ENCODE measurements around the gene ERCC1. TPM values are rescaled to one million over a fixed set of nuclear protein-coding genes. Genes with fewer than 3 reads are reported as not detected.

Gene ERCC1
- total RNA-seq, 1 donor: 96.3 TPM

DNA sequence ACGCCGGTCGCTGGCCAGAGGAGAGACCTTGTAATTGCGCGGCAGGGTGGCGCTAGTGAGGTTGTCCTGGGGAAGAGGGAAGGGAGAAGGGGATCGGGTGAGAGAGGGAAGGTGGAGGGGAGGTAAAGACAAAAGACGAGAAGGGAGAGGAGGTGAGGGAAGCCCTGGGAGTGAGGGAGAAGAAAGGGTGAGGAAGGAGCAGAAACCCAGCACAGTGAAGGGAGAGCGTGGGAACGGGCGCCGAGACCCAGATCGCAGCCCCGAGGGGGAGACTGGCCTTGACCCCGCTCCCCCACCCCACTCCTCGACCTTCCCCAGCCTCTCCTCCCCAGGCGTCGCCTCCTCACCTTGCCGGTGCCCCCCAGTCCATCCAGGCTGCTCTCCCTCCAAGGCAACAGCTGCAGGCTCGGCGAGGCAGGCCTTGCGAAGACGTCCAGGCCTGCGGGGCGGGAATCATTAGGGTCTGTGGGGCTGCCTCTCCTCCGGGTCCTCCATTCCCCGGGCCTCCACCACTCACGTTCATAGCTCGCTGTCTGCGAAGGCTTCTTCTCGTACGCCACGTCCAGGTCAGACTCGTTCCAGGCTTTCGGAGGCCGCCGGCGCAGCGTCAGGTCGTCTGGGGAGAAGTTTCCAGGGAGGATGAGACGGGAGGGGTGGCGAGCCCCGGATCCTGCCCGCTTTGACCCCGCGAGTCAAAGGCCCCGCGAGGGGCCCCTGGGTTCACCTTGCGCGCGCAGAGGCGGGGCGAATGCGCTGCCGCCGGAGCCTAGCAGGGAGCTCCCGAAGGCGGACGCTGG, 27.7 kb downstream of the ERCC1 start:
- no peaks in the 10 kb centered on the region for H3K36me3 ChIP-seq (ENCODE audit: insufficient read depth, low read length)
- no peak overlapping the region for H3K27ac ChIP-seq (ENCODE audit: low read depth, low read length)
- H3K4me1 ChIP-seq (ENCODE audit: insufficient read depth, low read length): no peaks in the 10 kb centered on the region
- TF ChIP-seq, protein P1, sequence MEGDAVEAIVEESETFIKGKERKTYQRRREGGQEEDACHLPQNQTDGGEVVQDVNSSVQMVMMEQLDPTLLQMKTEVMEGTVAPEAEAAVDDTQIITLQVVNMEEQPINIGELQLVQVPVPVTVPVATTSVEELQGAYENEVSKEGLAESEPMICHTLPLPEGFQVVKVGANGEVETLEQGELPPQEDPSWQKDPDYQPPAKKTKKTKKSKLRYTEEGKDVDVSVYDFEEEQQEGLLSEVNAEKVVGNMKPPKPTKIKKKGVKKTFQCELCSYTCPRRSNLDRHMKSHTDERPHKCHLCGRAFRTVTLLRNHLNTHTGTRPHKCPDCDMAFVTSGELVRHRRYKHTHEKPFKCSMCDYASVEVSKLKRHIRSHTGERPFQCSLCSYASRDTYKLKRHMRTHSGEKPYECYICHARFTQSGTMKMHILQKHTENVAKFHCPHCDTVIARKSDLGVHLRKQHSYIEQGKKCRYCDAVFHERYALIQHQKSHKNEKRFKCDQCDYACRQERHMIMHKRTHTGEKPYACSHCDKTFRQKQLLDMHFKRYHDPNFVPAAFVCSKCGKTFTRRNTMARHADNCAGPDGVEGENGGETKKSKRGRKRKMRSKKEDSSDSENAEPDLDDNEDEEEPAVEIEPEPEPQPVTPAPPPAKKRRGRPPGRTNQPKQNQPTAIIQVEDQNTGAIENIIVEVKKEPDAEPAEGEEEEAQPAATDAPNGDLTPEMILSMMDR (IDR thresholded peaks at IDR 0.05; ENCODE audit: extremely low read depth, low read depth, low read length): no peak
- H3K9me3 ChIP-seq (ENCODE audit: low read depth, low read length): no peaks in the 10 kb centered on the region
- H3K4me3 ChIP-seq (ENCODE audit: insufficient read depth, low read length): no peak overlapping the region
- DNase-seq (ENCODE audit: insufficient read length, low spot score, missing footprints): peak; percentile 36
- H4K20me1 ChIP-seq (ENCODE audit: insufficient read depth, low read length): no peaks in the 10 kb centered on the region
- H3K27me3 ChIP-seq (ENCODE audit: insufficient read depth, low read length): no peaks in the 10 kb centered on the region
- no peak overlapping the region for H3K4me2 ChIP-seq (ENCODE audit: insufficient read depth, low read length)
- no peak overlapping the region for H2AFZ ChIP-seq (ENCODE audit: low read length)
- no peaks in the 10 kb centered on the region for H3K79me2 ChIP-seq (ENCODE audit: insufficient read depth, low read length)

DNA sequence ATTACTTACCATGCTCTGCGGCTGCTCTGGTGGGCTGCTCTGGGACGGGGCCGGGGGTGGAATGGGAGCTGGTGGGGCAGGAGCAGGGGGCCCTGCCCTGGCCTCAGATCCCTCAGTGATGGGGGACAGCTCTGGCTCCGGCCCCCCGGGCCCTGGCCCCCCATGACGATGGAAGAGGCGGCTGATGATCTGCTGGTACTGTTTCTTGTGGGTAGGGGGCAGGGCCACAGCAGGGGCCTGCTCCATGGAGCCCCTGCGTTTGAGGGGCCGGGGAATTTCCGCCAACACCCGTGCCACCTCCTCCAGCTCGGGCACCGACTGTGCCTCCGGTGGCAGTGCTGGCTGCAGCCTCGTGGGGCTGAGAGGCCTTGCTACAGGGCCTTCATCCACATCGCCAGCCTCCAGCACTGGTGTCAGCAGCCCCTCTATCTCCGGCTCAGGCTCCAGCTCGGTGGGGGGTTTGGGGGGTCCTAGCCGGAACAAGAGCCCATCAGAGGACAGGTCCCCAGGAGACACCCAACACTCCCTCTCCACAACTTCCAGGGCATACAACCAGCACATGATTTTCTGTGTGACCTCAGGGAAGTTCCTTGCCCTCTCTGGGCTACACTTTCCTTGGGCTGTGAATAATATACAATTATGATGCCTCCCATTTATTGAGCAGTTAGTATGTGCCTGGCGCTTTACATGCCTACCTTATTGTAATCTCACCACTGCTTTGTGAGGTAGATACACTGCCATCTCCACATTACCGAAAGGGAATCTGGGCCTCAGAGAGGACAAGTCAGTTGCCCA, 31.6 kb downstream of the ERCC1 start:
- Histone ChIP-seq H3K9me3 (ENCODE audit: low read depth, low read length) (no peaks in the 10 kb centered on the region), H3K27me3 (ENCODE audit: insufficient read depth, low read length) (no peaks in the 10 kb centered on the region), H3K27ac (ENCODE audit: low read depth, low read length) (no peak overlapping the region), H2AFZ (ENCODE audit: low read length) (no peak overlapping the region), H3K36me3 (ENCODE audit: insufficient read depth, low read length) (no peaks in the 10 kb centered on the region), H3K4me1 (ENCODE audit: insufficient read depth, low read length) (no peaks in the 10 kb centered on the region), H3K79me2 (ENCODE audit: insufficient read depth, low read length) (no peaks in the 10 kb centered on the region), H3K4me3 (ENCODE audit: insufficient read depth, low read length) (no peak overlapping the region), H3K4me2 (ENCODE audit: insufficient read depth, low read length) (no peak overlapping the region), H4K20me1 (ENCODE audit: insufficient read depth, low read length) (no peaks in the 10 kb centered on the region)
- DNase-seq (ENCODE audit: insufficient read length, low spot score, missing footprints): no peak
- TF ChIP-seq, protein P1 (IDR thresholded peaks at IDR 0.05; ENCODE audit: extremely low read depth, low read depth, low read length): no peak

DNA sequence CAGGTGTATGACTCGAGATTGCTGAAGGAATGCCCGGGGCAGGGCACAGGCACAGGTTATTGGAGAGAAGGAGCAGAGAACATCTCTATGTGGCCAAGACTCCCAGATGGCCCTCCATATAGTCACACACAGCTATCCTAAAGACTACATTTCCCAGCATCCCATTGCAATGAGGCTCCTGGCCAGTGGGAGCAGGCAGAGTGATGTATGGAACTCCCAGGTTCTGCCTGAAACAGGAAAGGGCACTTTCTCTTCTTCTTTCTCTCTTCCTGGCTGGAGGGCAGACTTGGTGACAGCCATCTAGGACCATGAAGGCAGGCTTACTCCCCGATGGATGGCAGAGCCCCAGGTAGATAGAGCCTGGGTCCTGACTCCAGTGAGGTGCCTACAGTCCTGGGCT, 32.4 kb downstream of the ERCC1 start:
- H3K4me3 ChIP-seq (ENCODE audit: insufficient read depth, low read length): no peak overlapping the region
- no peaks in the 10 kb centered on the region for H3K36me3 ChIP-seq (ENCODE audit: insufficient read depth, low read length)
- peaks cover 1% of the 10 kb centered on the region for H3K4me1 ChIP-seq (ENCODE audit: insufficient read depth, low read length)
- H3K27me3 ChIP-seq (ENCODE audit: insufficient read depth, low read length): no peaks in the 10 kb centered on the region
- DNase-seq (ENCODE audit: insufficient read length, low spot score, missing footprints): peak; percentile 72
- TF ChIP-seq, protein P1 (IDR thresholded peaks at IDR 0.05; ENCODE audit: extremely low read depth, low read depth, low read length): no peak
- H2AFZ ChIP-seq (ENCODE audit: low read length): no peak overlapping the region
- H3K27ac ChIP-seq (ENCODE audit: low read depth, low read length): no peak overlapping the region
- H4K20me1 ChIP-seq (ENCODE audit: insufficient read depth, low read length): no peaks in the 10 kb centered on the region
- H3K4me2 ChIP-seq (ENCODE audit: insufficient read depth, low read length): no peak overlapping the region
- no peaks in the 10 kb centered on the region for H3K9me3 ChIP-seq (ENCODE audit: low read depth, low read length)
- H3K79me2 ChIP-seq (ENCODE audit: insufficient read depth, low read length): no peaks in the 10 kb centered on the region
